Adipose tissue (tissue), 3 donors: ENCODE data around the gene TFRC. TPM values are rescaled to one million over a fixed set of nuclear protein-coding genes. Genes with fewer than 3 reads are reported as not detected.
"Not testable (repeated sequence)": the region's sequence is repeated elsewhere in the genome, so short reads cannot be mapped to it uniquely, and the experiment has no call there.

Source experiments
- H3K27ac ChIP-seq: one replicate; pipeline ENCODE4 v1.5.1; 2013; ENCODE audit warnings: low read depth, low read length
- WGBS, 3 donors: extraction: QIAGEN DNeasy Blood & Tissue Kit; methylation state at CpG; one replicate each; pipeline ENCODE4 v1.1.7; 2013; 5-methylcytosine and 5-hydroxymethylcytosine counted together
- polyA plus RNA-seq, 3 donors: library from polyadenylated mRNA; stranded (reverse); fragments of 200-250 nt; gene quantifications; one replicate each; pipeline ENCODE4 v1.2.3, GENCODE V29; 2013
- donor health status: healthy with polysubstance abuse.
- donor health status: Bipolar disorder and iron deficiency.
- donor health status: healthy.

TFRC gene
- polyA plus RNA-seq = 10 to 100 TPM; 15.1 to 56.2 (median 16.2) TPM

DNA sequence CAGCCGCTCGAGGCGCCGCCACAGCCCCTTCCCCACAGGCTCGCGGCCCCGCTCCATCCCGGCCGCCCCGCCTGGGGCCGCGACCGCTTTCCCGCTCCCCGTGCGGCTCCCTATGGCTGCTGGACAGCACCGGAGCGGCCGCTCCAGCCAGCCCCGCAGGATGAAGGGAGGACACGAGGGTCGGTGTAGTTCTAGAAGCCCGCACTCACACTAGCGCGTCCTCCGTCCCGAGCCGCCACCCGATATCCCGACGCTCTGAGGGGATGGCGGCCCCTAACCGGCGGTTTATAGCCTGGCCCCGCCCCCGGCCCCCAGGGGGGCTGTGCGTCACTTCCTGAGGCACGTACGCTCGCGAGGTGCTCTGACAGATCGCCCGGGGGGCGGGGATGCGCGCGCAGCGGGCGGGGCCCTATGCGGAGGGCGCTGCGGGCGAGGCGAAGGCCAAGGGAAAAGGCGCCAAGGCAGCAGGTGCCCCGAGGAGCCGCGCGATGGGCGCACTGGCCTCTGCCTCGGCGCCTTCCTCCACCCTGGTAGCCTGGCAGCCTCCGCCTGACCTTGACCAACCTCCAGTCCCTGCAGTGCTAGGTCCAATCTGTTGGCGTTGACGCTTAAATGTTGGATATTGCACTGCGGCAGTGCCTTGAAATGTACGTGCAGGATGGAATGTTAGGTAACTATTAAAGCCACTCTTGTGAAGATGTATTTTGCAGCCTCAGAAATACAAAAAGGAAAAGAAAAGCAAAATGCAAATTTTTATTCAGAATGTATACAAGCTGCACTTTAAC lies at the start of gene TFRC:
TFRC (minus strand) TSS at position 257 of the 785 bp plus-strand sequence. CDS start 4,991 bp downstream, outside the sequence.
- H3K27ac ChIP-seq = peak within 1 kb of the TSS; percentile 85
- WGBS, 3 donors = 0 to 1% (median 1%) methylated on average over 51 to 67 of the region's 67 CpGs

DNA sequence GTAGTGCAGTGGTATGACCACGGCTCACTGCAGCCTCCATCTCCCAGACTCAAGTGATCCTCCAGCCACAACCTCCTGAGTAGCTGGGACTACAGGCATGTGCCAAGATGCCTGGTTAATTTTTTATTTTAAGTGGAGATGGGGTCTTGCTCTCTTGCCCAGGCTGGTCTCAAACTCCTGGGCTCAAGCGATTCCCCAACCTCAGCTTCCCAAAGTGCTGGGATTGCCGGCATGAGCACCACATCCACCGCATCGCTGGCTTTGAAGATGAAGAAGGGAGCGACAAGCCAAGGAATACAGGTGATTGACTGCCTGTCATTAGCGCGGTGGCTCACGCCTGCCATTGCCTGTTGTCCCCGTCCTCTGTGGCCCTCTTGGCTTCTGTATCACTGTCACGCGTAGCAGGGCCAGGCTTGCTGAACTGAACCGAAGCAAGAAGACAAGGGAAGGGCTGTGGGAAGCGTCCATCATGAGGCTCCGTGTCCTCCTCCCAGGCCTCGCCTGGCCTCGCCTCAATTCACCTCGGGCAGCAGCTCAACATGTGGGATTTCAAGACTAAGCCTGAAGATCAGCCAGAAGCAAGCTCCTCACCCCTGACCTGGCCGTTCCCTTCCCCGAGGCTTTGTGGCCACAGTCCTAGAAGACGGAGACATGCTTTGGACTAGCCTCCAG lies 46.4 kb upstream of the TFRC start:
- no peak overlapping the region for H3K27ac ChIP-seq
- 91 to 95% (median 93%) methylated on average over 21 of the region's 21 CpGs for WGBS, 3 donors

- no peak overlapping the region for H3K27ac ChIP-seq
- 45 to 71% (median 48%) methylated on average over 12 of the region's 12 CpGs for WGBS, 3 donors
These were observed 45.6 kb upstream of the TFRC start for GRCh38 chr3:196127308-196128040.

- WGBS, 3 donors = 90 to 93% (median 90%) methylated on average over 5 of the region's 5 CpGs
- no peak overlapping the region for H3K27ac ChIP-seq
These were observed 42.7 kb upstream of the TFRC start for GRCh38 chr3:196124608-196125007.

GRCh38 chr3:196122688-196123046 lies 40.8 kb upstream of the TFRC start:
- H3K27ac ChIP-seq = no peak overlapping the region
- 76 to 86% (median 80%) methylated on average over 8 of the region's 8 CpGs for whole genome bisulfite sequencing, 3 donors

GRCh38 chr3:196122021-196122687 lies 40.3 kb upstream of the TFRC start:
- 43 to 70% (median 49%) methylated on average over 16 of the region's 16 CpGs for WGBS, 3 donors
- no peak overlapping the region for H3K27ac ChIP-seq

GRCh38 chr3:196121066-196121465 lies 39.2 kb upstream of the TFRC start:
- WGBS, 3 donors = 75 to 88% (median 80%) methylated on average over 11 of the region's 11 CpGs
- H3K27ac ChIP-seq = no peak overlapping the region

DNA sequence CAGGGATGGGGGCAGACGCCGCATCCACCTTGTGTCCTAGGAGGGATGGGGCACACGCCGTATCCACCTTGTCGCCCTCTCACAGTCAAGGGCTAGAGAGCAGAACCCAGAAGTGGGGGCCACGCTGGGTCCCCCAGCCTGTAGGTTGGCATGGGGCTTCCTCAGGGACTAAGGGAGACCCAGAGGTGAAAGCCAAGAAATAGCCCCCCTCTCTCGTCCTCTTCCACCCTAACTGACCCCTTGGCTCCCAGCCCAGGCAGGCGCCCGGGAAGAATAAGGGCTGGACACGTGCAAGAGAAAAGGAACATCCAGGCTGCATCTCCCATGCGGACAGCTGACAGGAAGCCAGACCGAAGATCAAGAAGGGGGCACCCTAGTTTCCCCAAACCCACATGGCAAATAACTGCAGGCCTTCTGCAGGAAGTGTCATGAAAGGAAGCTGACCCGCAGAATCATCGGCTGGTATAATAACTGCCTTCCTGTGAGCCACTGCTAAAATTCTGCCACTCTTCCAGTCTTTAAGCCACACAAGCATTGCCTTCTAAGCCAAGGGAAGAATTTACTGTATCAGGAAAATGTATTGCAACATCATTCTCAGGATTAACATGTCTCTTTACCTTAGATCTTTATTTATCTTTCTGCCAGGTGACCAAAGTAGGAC lies 38.5 kb upstream of the TFRC start:
- H3K27ac ChIP-seq = no peak overlapping the region
- 34 to 71% (median 38%) methylated on average over 14 of the region's 14 CpGs for WGBS, 3 donors

DNA sequence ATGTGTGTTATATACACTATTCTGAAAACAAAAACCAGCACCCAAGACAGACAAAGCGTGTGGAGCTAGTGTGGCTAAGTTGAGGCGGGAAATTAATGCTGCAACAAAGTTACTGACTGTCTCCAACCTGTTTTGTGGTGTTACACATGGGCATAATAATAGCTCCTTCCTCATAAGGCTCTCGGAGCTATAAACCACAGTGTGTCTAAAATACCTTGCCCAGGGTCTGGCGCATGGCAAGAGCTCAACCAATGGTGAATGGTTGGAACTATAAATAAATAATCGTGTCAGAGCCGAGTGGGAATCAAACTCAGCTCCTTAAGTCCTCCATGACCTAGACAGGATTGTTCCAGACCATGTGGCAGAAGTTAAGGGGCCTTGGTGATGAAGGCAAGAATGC lies 35.9 kb upstream of the TFRC start:
- WGBS, 3 donors = 46 to 82% (median 61%) methylated on average over 6 of the region's 6 CpGs
- no peak overlapping the region for H3K27ac ChIP-seq

DNA sequence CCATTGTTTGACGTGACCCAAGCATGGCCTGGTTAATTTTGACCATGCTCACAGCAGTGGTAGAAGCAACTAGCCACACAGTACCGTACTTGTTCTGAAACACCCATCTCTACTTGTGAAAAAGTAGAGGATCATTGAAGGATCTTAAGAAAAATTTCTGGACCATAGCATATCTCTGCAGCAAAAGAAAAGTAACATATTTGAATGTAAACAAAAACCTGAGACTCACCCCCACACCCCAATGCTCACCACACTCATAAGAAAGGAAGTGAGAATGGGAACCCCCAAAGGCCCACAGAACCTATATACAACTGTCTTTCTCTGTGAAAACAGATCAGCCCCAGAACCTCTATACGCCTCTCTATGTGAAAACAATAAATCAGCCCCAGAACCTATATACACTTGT lies 33.8 kb upstream of the TFRC start:
- no peak overlapping the region for H3K27ac ChIP-seq
- WGBS, 3 donors = 81 to 92% (median 85%) methylated on average over 3 of the region's 3 CpGs

- 60 to 77% (median 66%) methylated on average over 7 of the region's 7 CpGs for WGBS, 3 donors
- no peak overlapping the region for H3K27ac ChIP-seq
These were observed 30.1 kb upstream of the TFRC start for GRCh38 chr3:196111939-196112386.

DNA sequence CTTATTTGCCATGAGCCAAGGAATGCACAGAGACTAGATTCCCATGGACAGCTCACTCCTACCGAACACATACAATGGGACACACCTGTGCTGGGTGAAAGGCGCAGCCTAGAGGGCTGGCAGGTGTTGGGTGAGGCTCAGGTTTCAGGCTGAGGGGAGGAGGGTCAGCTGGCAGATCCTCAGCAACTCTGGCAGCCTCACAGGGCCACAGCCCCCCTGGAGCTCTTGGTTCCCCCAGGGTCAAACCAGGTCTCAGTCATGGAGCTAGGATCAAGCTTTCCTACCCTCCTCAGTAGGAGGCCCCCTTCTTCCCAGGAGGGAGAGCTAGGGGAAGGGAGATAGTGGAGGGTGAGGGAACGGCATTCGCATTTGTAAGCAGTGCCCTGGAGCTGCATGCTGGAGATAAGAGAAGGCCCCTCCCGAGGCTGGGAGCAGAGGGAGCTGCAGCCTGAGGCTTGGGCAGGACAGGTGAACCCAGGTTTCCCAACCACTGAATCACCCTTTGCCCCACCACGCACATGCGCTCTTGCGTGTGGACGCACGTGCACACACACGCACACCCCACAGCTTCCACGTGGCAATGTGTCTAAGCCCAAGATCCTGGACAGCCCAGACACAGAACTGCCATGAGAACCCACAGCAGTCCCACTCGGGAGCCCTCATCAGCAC lies 26.3 kb upstream of the TFRC start:
- 61 to 73% (median 71%) methylated on average over 13 of the region's 13 CpGs for WGBS, 3 donors
- no peak overlapping the region for H3K27ac ChIP-seq

DNA sequence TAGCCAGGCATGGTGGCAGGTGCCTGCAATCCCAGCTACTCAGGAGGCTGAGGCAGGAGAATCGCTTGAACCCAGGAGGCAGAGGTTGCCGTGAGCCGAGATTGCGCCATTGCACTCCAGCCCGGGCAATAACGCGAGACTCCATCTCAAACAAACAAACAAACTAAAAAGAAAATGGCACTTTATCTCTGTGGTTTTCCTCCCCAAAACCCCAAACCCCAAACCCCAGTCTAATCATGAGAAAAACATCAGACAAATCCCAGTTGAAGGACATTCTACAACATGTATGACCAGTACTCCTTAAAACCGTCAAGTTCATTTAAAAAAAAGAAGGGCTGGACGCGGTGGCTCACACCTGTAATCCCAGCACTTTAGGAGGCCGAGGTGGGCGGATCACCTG lies 22.8 kb upstream of the TFRC start:
- H3K27ac ChIP-seq = not testable (repeated sequence)
- WGBS, 3 donors = 85 to 86% (median 85%) methylated on average over 12 of the region's 12 CpGs

GRCh38 chr3:196098365-196098980 lies 16.6 kb upstream of the TFRC start:
- 43 to 69% (median 46%) methylated on average over 8 of the region's 8 CpGs for WGBS, 3 donors
- not testable (repeated sequence) for H3K27ac ChIP-seq

DNA sequence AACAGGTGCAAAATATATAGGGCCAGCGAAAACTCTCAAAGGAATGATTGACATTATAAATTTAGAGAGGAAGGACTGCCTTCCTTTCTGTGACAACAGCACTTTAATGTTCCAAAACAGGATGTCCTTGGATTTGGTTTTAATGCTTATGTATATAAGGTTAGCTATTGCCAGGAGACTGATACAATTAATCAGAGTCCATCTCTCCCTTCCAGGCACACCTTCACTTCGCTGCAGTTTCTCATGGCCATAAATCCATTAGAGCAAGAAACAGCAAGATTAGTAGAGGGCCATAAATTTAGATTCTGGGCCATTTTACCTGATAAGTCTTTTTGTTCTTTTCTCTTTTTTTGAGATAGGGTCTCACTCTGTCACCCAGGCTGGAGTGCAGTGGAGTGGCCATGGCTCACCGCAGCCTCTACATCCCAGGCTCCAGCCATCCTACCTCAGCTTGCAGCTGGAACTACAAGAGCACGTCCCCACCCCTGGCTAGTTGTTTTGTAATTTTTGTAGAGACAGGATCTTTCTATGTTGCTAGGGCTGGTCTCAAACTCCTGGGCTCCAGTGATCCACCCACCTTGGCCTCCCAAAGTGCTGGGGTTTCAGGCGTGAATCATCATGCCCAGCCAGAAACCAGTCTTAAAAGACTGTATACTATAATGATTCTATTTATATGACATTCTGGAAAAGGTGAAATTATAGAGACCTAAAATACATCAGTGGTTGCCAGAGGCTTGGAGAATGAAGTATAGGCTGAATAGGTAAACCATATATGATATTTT lies 15.7 kb upstream of the TFRC start:
- H3K27ac ChIP-seq = no peak overlapping the region
- WGBS, 3 donors = 59 to 71% (median 65%) methylated on average over 5 of the region's 5 CpGs

- WGBS, 3 donors = 39 to 61% (median 44%) methylated on average over 11 of the region's 11 CpGs
- H3K27ac ChIP-seq = no peak overlapping the region
These were observed 14.6 kb upstream of the TFRC start for GRCh38 chr3:196096382-196096953.
